GM21723 (cell line): Measurements from ENCODE around the gene SPP2.

ENCODE experiments used
- ATAC-seq: cut with Tn5 transposase; IDR thresholded peaks from one replicate; pipeline ENCODE4 v1.9.1; 2021; ENCODE audit warnings: mild to moderate bottlenecking, moderate library complexity; ENCODE audit not compliant: unreplicated experiment

Gene SPP2

DNA sequence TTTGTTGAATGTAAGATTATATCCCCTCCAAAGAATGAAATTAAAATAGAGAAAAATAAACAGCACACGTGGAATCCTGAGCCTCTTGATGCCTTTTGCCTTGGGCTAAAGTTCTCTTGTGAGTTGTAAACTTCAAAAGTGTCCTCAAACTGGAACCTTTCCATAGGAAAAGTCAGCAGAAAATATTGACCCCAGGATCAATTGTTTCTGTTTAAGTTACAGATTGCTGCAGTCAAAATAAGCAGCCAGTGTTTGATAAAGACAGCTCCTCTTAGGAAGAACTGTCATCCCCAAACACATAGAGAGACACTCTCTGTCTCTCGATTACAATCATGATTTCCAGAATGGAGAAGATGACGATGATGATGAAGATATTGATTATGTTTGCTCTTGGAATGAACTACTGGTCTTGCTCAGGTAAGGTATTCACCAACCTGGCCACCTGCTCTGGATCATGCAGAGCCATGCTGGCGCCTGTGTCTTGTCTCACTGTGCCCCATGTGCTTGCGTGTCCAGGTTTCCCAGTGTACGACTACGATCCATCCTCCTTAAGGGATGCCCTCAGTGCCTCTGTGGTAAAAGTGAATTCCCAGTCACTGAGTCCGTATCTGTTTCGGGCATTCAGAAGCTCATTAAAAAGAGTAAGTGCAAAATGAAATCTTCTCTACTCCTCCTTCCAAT lies at the start of gene SPP2:
Gene SPP2, plus strand, starts transcription at position 248 of the 681 bp plus-strand sequence. Its CDS starts 85 bp downstream, at position 333.
- no peak for ATAC-seq

DNA sequence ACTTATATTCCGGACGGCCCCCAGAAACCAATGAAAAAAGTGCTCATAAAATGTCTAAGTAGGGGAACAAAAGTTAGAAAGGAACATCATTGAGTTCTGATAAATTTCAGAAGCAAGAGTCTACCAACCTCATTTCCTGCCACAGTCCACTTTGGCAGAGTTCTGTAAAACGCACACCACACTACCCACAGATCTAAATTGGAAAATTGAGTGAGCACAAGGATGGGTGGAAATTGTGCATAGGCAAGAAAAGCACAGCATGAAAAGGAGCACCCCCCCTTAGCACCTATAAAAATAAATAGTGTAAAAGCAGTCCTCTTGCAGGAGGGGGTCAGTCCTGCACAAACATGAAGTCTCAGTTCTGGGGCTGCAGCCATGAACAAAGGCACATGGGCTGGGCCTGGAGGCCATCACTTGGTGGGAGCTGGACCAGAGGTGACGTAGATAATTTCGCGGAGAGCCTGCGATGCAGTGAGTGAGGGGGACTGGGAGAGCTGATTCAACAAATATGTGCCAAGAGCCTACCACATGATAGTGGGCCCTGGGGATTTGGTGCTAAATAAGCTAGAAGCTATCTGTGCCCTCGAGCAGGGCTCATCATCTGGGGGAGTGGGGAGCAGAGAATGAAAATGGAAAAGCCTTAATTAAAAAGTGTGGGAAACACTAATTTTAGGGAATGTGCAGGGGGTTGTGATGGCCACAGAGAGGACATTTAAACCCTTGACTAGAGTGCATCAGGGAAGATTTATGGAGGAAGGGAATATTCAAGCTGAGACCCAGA lies 48.9 kb upstream of the SPP2 start:
- no peak for ATAC-seq

GRCh38 chr2:234002281-234002680 lies 48.2 kb upstream of the SPP2 start:
- ATAC-seq = no peak

GRCh38 chr2:234003972-234004617 lies 46.4 kb upstream of the SPP2 start:
- ATAC-seq = no peak

DNA sequence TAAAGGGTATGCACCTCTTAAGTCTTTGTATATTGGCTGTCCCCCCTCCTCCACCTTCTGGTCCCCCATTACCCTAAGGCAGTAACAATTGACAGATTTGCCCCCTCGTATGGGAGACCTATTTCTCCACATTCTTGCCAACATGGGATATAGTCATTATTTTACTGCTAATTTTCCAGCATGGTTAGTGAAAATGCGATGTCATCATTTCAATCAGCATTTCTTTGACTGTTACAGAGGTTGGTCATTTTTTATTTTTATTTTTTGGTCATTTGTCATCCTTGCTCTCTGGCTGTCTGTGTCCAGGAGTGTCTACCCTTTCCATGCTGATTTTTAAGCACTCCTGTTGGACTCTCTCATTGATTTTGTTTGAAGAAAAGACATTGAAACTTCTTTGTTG lies 45.4 kb upstream of the SPP2 start:
- ATAC-seq = no peak

DNA sequence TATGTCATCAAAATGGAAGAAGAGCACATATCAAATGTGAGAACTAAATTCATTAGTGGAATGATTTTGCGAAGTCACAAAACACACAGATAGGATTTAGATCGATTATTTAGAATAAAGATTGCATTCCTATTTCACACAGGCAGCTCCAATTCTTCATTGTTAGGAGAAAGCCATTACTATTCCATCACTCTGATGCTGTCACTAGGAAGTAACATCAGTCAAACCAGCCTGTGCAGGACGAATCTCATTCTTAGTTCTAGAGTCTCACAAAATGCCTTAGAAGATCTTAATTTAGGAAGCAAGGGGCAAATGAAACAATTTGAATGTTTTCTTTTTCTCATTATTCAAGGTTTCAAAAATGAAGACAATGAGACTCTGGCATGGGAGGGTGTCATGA lies 44.0 kb upstream of the SPP2 start:
- no peak for ATAC-seq

GRCh38 chr2:234014427-234014826 lies 36.1 kb upstream of the SPP2 start:
- no peak for ATAC-seq

GRCh38 chr2:234015861-234016260 lies 34.6 kb upstream of the SPP2 start:
- no peak for ATAC-seq

DNA sequence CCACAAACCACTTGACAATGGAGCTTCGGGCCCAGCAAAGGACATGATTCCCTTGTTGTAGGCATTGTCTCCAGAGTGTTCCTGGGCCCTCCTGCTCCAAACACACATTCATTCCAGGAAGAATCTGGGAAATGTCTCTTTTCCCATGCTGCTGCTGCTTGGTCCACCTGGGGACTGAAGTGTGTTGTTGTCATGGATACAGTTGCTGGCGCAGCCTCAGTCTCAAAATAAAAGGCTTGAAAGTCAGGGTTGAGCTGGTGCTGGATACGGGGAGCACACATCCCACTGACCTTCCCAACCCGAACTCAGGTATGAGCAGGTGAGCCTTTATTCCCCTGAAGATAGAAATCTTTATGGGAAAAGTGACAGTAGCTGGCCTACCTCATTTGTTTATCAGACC lies 30.6 kb upstream of the SPP2 start:
- no peak for ATAC-seq

GRCh38 chr2:234020332-234020731 lies 30.2 kb upstream of the SPP2 start:
- no peak for ATAC-seq

- ATAC-seq = no peak
Observed at GRCh38 chr2:234022424-234022823, 28.1 kb upstream of the SPP2 start.

DNA sequence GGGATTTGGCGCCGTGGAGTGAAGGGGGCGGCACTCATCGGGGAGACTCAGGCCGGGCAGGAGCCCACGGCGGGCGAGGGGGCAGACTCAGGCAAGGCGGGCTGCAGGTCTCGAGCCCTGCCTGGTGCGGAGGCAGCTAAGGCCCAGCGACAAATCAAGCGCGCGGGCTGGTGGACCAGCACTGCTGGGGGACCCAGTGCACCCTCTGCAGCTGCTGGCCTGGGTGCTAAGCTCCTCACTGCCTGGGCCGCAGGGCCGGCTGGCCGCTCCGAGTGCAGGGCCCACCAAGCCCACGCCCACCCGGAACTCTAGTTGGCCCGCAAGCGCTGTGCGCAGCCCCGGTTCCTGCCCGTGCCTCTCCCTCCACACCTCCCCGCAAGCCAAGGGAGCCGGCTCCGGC lies 26.2 kb upstream of the SPP2 start:
- ATAC-seq = no peak

GRCh38 chr2:234025466-234025865 lies 25.0 kb upstream of the SPP2 start:
- ATAC-seq = no peak

GRCh38 chr2:234025891-234026401 lies 24.6 kb upstream of the SPP2 start:
- ATAC-seq = no peak

DNA sequence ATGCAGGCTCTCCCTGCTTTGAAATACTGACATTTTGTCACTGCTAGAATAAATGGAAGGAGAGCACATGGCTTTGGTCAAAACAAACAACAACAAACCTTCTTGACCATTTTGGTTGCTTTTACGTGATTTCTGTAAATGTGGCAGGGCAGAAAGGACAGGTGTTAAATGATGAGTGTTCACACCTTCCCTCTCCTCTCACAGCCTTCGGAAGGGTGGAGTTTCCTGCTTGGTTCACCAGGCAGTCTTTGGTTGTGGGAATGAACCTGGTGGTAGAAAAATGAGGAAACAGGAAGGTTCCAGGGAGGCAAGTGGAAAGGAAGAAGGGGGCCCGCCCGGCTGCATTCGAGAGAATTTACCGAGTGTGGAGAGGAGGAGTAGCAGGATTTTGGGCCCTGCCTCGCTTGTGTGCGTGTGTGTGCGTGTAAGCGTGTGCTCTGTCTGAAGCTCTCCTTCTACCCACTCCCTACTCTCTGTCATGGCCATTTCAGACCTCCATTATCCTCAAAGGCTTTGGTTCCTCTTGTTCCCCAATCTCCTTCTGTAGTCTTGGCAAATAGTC lies 23.7 kb upstream of the SPP2 start:
- ATAC-seq = no peak

GRCh38 chr2:234027641-234028040 lies 22.9 kb upstream of the SPP2 start:
- no peak for ATAC-seq

DNA sequence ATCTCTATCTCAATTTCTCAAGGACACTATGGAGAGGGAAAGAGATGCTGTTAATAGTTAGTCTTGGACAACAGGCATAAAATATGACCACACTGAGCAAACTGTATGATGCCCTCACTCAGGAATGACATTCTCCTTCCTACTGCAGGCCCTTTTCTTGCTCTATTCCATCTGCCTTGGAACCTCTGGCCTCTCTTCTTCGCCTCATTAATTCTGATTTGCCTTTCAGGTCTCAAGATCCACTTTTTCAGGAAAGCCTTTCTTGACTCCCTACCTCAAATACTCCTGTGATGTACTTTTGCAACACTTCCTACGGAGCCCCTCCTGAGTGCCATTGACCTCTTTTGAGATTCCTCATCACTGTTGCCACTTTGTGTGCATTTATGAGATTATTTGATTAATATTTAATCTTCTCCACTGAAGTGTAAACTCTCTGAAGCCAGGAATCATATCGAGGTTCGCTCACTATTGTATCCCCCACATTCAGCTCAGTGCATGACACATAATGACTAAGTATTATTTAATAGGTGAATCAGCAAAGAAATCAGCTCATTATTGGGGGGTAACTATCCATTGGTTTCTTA lies 21.3 kb upstream of the SPP2 start:
- no peak for ATAC-seq

DNA sequence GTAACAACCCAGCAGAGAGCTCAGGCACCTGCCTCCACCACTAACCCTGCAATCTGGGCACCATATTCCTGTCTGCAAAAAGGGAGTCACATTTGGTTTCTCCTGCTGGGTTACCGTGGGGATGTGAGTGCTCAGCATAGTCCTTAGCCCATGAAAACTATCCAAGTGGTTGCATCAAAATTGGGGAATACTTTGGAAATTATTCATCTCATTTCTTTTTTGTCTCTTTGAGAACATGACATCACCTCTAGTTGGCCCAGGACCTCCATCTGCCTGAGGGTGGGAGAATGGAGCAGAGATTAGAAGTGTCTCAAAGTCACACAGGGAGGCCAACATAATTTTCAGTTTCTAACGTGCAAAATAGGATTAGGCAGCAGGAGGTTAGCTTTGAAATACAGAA lies 19.3 kb upstream of the SPP2 start:
- no peak for ATAC-seq

GRCh38 chr2:234032279-234032856 lies 18.1 kb upstream of the SPP2 start:
- ATAC-seq = no peak

DNA sequence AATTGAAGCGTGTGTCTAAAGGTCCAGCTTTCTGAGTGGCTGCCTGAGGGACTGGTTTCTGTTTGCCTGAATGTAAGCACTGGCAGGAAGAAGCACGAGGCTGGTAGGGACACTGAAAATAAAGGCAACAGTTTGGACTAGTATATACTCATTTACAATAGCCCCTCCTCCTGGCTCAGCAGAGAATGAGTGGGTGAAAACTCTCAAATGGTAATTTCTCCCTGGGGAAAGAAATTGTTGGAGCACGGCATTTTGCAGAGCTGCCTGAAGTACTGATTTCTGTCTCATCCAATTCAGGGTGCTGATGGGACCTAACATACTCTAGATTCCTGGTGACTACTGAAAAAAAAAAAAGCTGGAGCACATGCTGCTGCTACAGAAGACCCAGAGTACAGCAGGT lies 17.3 kb upstream of the SPP2 start:
- no peak for ATAC-seq

- no peak for ATAC-seq
Observed at GRCh38 chr2:234033885-234034284, 16.6 kb upstream of the SPP2 start.
